Ascending aorta (tissue), 2 donors: ENCODE results near the gene TBX22. TPM values are rescaled to one million over a fixed set of nuclear protein-coding genes. Genes with fewer than 3 reads are reported as not detected.

Experiments
- DNase-seq, 2 donors: peaks; one replicate each; pipeline ENCODE4 v3.0.0-alpha.2; 2019; ENCODE audit warnings: low spot score in 2 of 2
- H3K27ac ChIP-seq, 2 donors: fragments of 200-600 bp; sonication (generic); one replicate each; pipeline ENCODE4 v1.5.1; 2016 to 2017; ENCODE audit warnings: mild to moderate bottlenecking in 1 of 2
- H3K27me3 ChIP-seq: fragments of 200-600 bp; sonication (generic); one replicate; pipeline ENCODE4 v1.5.1; 2017
- H3K36me3 ChIP-seq, 2 donors: fragments of 200-600 bp; sonication (generic); one replicate each; pipeline ENCODE4 v1.5.1; 2016
- H3K4me1 ChIP-seq, 2 donors: fragments of 200-600 bp; sonication (generic); one replicate each; pipeline ENCODE4 v1.5.1; 2016 to 2017; ENCODE audit warnings: mild to moderate bottlenecking in 1 of 2
- H3K4me3 ChIP-seq, 2 donors: fragments of 200-600 bp; sonication (generic); one replicate each; pipeline ENCODE4 v1.5.1; 2016 to 2017; ENCODE audit warnings: mild to moderate bottlenecking in 1 of 2
- H3K9me3 ChIP-seq, 2 donors: fragments of 200-600 bp; sonication (generic); one replicate each; pipeline ENCODE4 v1.5.1; 2016
- CTCF ChIP-seq, 3 experiments: fragments of 200-600 bp in 2 of 3; fragments of 450-650 bp in 1 of 3; sonication (generic) in 2 of 3; IDR thresholded peaks; one replicate each; pipeline ENCODE4 v1.5.1; 2016 to 2019; ENCODE audit warnings: antibody characterized with exemption in 3 of 3, mild to moderate bottlenecking in 1 of 3, moderate library complexity in 1 of 3
- intact Hi-C: fragments of 100-400 bp; cut with DNase I; formaldehyde crosslinking; loops from one replicate; pipeline ENCODE4 v1.15.1; 2023
- total RNA-seq: library from RNA; depleted of rRNA; stranded (reverse); fragments of >200 nt; gene quantifications from one replicate; pipeline ENCODE4 v1.1.0, GENCODE V29; 2016

Gene TBX22
- total RNA-seq, result not detected

GRCh38 chrX:80014141-80014940 lies at the start of gene TBX22:
Gene TBX22, plus strand, starts transcription at chrX:80014753. Its CDS starts 7,517 bp downstream, at chrX:80022270.
- Histone ChIP-seq H3K4me1 (no peaks in the 10 kb centered on the region), H3K4me3 (no peak within 1 kb of the TSS), H3K9me3 (no peaks in the 10 kb centered on the region), H3K27me3 (no peaks in the 10 kb centered on the region), H3K27ac (no peak within 1 kb of the TSS), H3K36me3 (no peaks in the 10 kb centered on the region)
- intact Hi-C loops, result no loop called here
- no peak for TF ChIP-seq CTCF (IDR thresholded peaks at IDR 0.05)
- no peak for DNase-seq

GRCh38 chrX:79975605-79976004 lies 38.9 kb upstream of the TBX22 start:
- no peak for DNase-seq
- intact Hi-C loops, result no loop called here
- peaks cover 0 to 5% of the 10 kb centered on the region in 2 donors for H3K9me3 ChIP-seq
- H3K27me3 ChIP-seq, result no peaks in the 10 kb centered on the region
- no peaks in the 10 kb centered on the region for H3K4me1 ChIP-seq
- TF ChIP-seq CTCF (IDR thresholded peaks at IDR 0.05), result no peak
- no peaks in the 10 kb centered on the region for H3K36me3 ChIP-seq
- H3K4me3 ChIP-seq, result no peak overlapping the region
- H3K27ac ChIP-seq, result no peak overlapping the region

- no peaks in the 10 kb centered on the region for H3K9me3 ChIP-seq
- H3K4me3 ChIP-seq, result no peak overlapping the region
- H3K4me1 ChIP-seq, result no peaks in the 10 kb centered on the region
- TF ChIP-seq CTCF (IDR thresholded peaks at IDR 0.05), result no peak
- intact Hi-C loops, result no loop called here
- no peak overlapping the region for H3K27ac ChIP-seq
- H3K27me3 ChIP-seq, result no peaks in the 10 kb centered on the region
- H3K36me3 ChIP-seq, result no peaks in the 10 kb centered on the region
- DNase-seq, result no peak
Observed at GRCh38 chrX:80004458-80004857, 10.1 kb upstream of the TBX22 start.

- no peak for DNase-seq
- Histone ChIP-seq H3K27ac (no peak overlapping the region), H3K4me3 (no peak overlapping the region), H3K9me3 (no peaks in the 10 kb centered on the region), H3K4me1 (no peaks in the 10 kb centered on the region), H3K36me3 (no peaks in the 10 kb centered on the region), H3K27me3 (no peaks in the 10 kb centered on the region)
- no peak for TF ChIP-seq CTCF (IDR thresholded peaks at IDR 0.05)
- intact Hi-C loops, result no loop called here
Observed at GRCh38 chrX:80011522-80011921, 3.0 kb upstream of the TBX22 start.

- intact Hi-C loops, result no loop called here
- no peak overlapping the region for H3K27ac ChIP-seq
- no peak for DNase-seq
- no peaks in the 10 kb centered on the region for H3K36me3 ChIP-seq
- H3K9me3 ChIP-seq, result no peaks in the 10 kb centered on the region
- TF ChIP-seq CTCF (IDR thresholded peaks at IDR 0.05), result no peak
- H3K4me3 ChIP-seq, result no peak overlapping the region
- no peaks in the 10 kb centered on the region for H3K4me1 ChIP-seq
- H3K27me3 ChIP-seq, result no peaks in the 10 kb centered on the region
Observed at GRCh38 chrX:80016182-80016581, 1.6 kb downstream of the TBX22 start.
